Mesodermal cell (in vitro differentiated cells): Measurements from ENCODE around the gene TMEM87A. TPM values are rescaled to one million over a fixed set of nuclear protein-coding genes. Genes with fewer than 3 reads are reported as not detected.
A peak's percentile ranks its signal among the peaks of the same experiment; 100 is the strongest.
"Not testable (repeated sequence)": the region's sequence is repeated elsewhere in the genome, so short reads cannot be mapped to it uniquely, and the experiment has no call there.

Experiments used
- H3K27ac ChIP-seq: 2 replicates; pipeline ENCODE4 v1.7.0; 2013; ENCODE audit warnings: mild to moderate bottlenecking, low read depth, low read length, moderate library complexity; ENCODE audit not compliant: severe bottlenecking
- H3K36me3 ChIP-seq: 2 replicates; pipeline ENCODE4 v1.7.1; 2013; ENCODE audit warnings: mild to moderate bottlenecking, low read length, moderate library complexity; ENCODE audit not compliant: control insufficient read depth, insufficient read depth
- H3K4me1 ChIP-seq: one replicate; pipeline ENCODE4 v1.7.1; 2013; ENCODE audit warnings: mild to moderate bottlenecking, low read length; ENCODE audit not compliant: insufficient read depth, control insufficient read depth, poor library complexity, severe bottlenecking
- H3K4me3 ChIP-seq: 2 replicates; pipeline ENCODE4 v1.7.0; 2013; ENCODE audit warnings: low read length, control low read depth, mild to moderate bottlenecking; ENCODE audit not compliant: insufficient read depth, poor library complexity, severe bottlenecking; ENCODE audit errors: extremely low read depth
- H3K9me3 ChIP-seq: 2 replicates; pipeline ENCODE4 v1.7.1; 2013; ENCODE audit warnings: mild to moderate bottlenecking, low read length, moderate library complexity; ENCODE audit not compliant: control insufficient read depth
- WGBS, 2 experiments: methylation state at CpG; one replicate each; pipeline ENCODE4 v1.1.5; 2013; ENCODE audit warnings: missing lambda C conversion rate in 2 of 2; ENCODE audit not compliant: insufficient coverage in 2 of 2; 5-methylcytosine and 5-hydroxymethylcytosine counted together
- polyA plus RNA-seq, 2 experiments: library from polyadenylated mRNA; stranded (reverse); fragments of 50-300 nt; gene quantifications; one replicate each; pipeline ENCODE4 v1.2.3, GENCODE V29; 2013

The TMEM87A gene, protein sequence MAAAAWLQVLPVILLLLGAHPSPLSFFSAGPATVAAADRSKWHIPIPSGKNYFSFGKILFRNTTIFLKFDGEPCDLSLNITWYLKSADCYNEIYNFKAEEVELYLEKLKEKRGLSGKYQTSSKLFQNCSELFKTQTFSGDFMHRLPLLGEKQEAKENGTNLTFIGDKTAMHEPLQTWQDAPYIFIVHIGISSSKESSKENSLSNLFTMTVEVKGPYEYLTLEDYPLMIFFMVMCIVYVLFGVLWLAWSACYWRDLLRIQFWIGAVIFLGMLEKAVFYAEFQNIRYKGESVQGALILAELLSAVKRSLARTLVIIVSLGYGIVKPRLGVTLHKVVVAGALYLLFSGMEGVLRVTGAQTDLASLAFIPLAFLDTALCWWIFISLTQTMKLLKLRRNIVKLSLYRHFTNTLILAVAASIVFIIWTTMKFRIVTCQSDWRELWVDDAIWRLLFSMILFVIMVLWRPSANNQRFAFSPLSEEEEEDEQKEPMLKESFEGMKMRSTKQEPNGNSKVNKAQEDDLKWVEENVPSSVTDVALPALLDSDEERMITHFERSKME
- polyA plus RNA-seq (2013, experiment 1 of 2) = 49.5 TPM
- polyA plus RNA-seq (2013, experiment 2 of 2) = 44.8 TPM

DNA sequence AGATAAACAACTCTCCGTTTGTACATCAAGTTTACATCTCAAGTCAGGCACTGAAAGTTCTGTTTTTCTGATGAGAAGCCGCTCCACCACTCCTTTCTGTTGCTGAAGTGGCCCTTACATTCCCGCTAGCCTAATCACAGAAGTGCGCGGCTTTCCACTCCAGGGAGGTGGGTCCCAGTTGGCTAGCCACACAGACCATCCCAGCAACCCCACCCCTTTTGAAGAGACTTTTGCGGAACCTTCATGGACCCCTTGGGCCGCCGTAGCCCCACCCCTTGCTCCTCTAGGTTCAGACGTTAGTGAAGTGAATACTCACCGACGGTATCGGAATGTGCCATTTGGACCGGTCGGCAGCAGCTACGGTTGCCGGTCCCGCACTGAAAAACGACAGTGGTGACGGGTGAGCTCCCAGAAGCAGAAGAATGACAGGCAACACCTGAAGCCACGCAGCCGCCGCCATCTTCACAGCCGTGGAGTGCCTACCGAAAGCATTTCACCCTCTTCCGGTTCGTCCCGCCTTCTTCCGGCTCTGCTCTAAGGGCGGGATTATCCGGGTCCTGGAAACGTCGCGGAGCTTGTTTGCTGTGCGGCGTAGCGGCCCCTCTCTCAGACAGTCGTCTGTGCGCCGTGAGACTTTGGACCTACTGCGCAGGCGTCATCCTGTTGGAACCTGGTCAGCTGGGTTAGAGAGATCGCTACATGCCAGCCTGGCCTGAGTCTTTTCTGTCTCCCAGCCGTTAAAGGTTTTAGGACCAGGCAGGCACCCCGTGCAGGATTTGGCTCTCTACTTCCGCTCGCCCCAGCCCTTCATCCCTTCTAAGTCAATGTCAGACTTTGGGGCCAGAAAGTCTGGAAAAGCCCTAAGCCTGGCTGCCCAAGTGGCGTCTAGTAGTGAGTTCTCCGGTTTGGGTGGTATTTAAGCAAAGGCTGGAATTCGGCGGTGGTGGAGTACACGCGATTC lies at the start of gene TMEM87A, which contains the start of gene GANC:
Gene TMEM87A, minus strand, starts transcription at position 495 of the 961 bp plus-strand sequence. Its CDS starts 35 bp downstream, at position 460.
Gene GANC, plus strand, starts transcription at position 263 of the 961 bp plus-strand sequence. CDS start 1,281 bp downstream, outside the sequence.
- peak within 1 kb of the TSS; percentile 95 for H3K27ac ChIP-seq
- 0% methylated on average over 49 to 51 of the region's 52 CpGs for WGBS, 2 experiments
- peaks cover 8% of the 10 kb centered on the region for H3K4me1 ChIP-seq
- no peaks in the 10 kb centered on the region for H3K9me3 ChIP-seq
- peak within 1 kb of the TSS; percentile 72 for H3K4me3 ChIP-seq
- H3K36me3 ChIP-seq = peaks cover 25% of the 10 kb centered on the region

GRCh38 chr15:42319206-42319605 lies 46.0 kb upstream of the TMEM87A start:
- Histone ChIP-seq H3K4me3 (no peak overlapping the region), H3K27ac (no peak overlapping the region), H3K9me3 (no peaks in the 10 kb centered on the region), H3K4me1 (peaks cover 6% of the 10 kb centered on the region), H3K36me3 (no peaks in the 10 kb centered on the region)
- 100% methylated on average over 1 to 2 of the region's 2 CpGs for WGBS, 2 experiments

DNA sequence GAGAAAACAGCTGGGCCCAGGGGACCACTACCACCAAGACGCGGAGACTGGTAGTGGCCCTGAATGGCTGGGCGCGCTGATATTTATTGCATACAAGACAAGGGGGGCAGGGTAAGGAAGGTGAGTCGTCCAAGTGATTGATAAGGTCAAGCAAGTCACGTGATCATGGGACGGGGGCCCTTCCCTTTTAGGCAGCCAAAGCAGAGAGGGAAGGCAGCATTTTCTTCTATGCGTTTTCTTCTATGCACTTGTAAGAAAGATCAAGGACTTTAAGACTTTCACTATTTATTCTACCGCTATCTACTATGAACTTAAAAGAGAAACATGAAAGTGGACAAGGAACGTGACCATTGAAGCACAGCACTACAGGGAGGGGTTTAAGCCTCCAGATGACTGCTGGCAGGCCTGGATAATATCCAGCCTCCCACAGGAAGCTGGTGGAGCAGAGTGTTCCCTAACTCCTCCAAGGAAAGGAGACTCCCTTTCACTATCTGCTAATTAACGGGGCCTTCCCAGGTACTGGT lies 43.1 kb upstream of the TMEM87A start:
- not testable (repeated sequence) for H3K9me3 ChIP-seq, H3K4me3 ChIP-seq, H3K27ac ChIP-seq, H3K4me1 ChIP-seq, H3K36me3 ChIP-seq
- WGBS, 2 experiments = 80 to 82% methylated on average over 8 of the region's 11 CpGs

GRCh38 chr15:42315521-42315920 lies 42.3 kb upstream of the TMEM87A start:
- Histone ChIP-seq H3K27ac (no peak overlapping the region), H3K4me1 (peaks cover 6% of the 10 kb centered on the region), H3K9me3 (no peaks in the 10 kb centered on the region), H3K4me3 (no peak overlapping the region), H3K36me3 (peaks cover 5% of the 10 kb centered on the region)
- WGBS, 2 experiments = 80% methylated on average over 1 of the region's 1 CpG; no CpG with 5 or more reads in 1 of the 2 experiments

- H3K4me3 ChIP-seq = no peak overlapping the region
- WGBS, 2 experiments = 88% methylated on average over 1 of the region's 1 CpG; no CpG with 5 or more reads in 1 of the 2 experiments
Measured at GRCh38 chr15:42314818-42315217, 41.6 kb upstream of the TMEM87A start.

GRCh38 chr15:42313463-42313862 lies 40.2 kb upstream of the TMEM87A start:
- Histone ChIP-seq H3K4me3 (no peak overlapping the region), H3K9me3 (no peaks in the 10 kb centered on the region), H3K4me1 (peaks cover 6% of the 10 kb centered on the region), H3K27ac (no peak overlapping the region), H3K36me3 (peaks cover 6% of the 10 kb centered on the region)
- 52 to 56% methylated on average over 3 of the region's 3 CpGs for WGBS, 2 experiments

More at GRCh38 chr15:42314818-42315217, 41.6 kb upstream of the TMEM87A start:
- H3K27ac ChIP-seq = no peak overlapping the region
- H3K36me3 ChIP-seq = peaks cover 6% of the 10 kb centered on the region
- peaks cover 6% of the 10 kb centered on the region for H3K4me1 ChIP-seq
- no peaks in the 10 kb centered on the region for H3K9me3 ChIP-seq

DNA sequence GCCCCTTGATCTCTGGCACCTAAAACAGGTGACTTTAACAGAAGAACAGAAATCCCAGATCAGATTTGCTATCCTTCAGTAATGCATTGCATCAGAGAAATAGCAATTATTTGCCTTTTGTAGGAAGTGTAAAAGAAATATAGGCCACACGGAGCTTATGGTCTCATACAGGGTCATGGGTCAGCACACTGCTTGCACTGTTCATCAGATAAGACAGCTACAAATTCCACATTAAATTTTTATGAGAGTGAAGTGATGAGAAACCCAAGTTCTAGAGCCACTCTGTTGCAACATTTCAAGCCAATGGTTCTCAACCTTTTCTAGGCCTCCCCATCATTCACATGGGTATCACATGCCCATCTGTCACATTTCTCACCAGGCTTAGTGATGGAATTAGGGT lies 33.4 kb upstream of the TMEM87A start:
- no CpG with 5 or more reads among the region's 1 CpG for WGBS, 2 experiments
- Histone ChIP-seq H3K9me3 (no peaks in the 10 kb centered on the region), H3K36me3 (peaks cover 13% of the 10 kb centered on the region), H3K27ac (no peak overlapping the region), H3K4me1 (no peaks in the 10 kb centered on the region), H3K4me3 (no peak overlapping the region)

DNA sequence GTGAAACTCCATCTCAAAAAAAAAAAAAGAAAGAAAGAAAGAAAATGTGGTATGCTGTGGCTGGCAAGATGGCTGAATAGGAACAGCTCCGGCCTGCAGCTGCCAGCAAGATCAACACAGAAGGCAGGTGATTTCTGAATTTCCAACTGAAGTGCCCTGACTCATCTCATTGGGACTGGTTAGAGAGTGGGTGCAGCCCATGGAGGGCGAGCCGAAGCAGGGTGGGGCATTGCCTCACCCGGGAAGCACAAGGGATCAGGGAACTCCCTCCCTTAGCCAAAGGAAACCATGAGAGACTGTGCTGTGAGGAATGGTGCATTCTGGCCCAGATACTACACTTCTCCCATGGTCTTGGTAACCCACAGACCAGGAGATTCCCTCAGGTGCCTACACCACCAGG lies 27.8 kb upstream of the TMEM87A start:
- H3K4me1 ChIP-seq, H3K9me3 ChIP-seq, H3K4me3 ChIP-seq, H3K36me3 ChIP-seq, H3K27ac ChIP-seq: not testable (repeated sequence)
- WGBS, 2 experiments = 30 to 84% methylated on average over 1 to 4 of the region's 4 CpGs

DNA sequence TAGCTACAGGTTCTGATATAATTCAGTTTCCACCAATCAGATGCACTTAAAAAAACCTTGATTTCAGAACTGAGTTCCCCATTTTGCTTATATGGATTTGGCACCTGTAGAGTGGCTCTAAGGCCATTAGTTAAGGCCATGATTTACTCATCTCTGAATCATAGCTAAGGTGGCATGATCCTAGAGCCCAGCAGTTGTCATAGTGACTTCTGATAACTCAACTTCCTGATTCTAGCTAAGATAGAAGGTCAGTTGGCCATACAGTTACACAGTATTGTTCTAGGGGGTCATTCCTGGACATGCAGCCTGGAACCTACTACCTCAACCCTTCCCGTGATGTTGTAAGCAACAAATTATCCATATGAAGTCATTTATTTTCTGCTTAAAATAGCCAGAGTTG lies 15.9 kb upstream of the TMEM87A start:
- Histone ChIP-seq H3K4me1 (no peaks in the 10 kb centered on the region), H3K4me3 (no peak overlapping the region), H3K27ac (no peak overlapping the region), H3K9me3 (no peaks in the 10 kb centered on the region), H3K36me3 (no peaks in the 10 kb centered on the region)
- no CpG with 5 or more reads among the region's 1 CpG for WGBS, 2 experiments

DNA sequence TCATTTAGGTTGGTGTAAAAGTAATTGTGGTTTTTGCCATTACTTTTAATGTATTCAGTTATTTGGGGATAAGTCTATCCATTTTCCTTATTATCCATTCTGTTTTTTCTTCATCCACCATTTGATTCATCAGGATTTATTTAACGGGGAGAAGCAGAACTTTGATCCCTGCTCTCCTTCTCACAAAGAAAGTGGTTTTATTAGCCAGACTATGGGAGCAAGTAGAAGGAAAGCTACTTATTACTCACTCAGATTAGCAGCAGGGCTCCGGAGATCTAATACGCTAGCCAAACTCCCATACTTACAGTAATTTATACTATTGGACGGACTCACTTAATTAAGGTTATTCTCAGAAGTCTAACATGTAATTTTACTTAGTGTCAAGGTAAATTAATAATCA lies 14.7 kb upstream of the TMEM87A start:
- H3K27ac ChIP-seq = no peak overlapping the region
- no peak overlapping the region for H3K4me3 ChIP-seq
- H3K9me3 ChIP-seq = no peaks in the 10 kb centered on the region
- no peaks in the 10 kb centered on the region for H3K4me1 ChIP-seq
- H3K36me3 ChIP-seq = peaks cover 3% of the 10 kb centered on the region
- no CpG with 5 or more reads among the region's 4 CpGs for WGBS, 2 experiments
